ENCODE data around the gene GMDS. TPM values are rescaled to one million over a fixed set of nuclear protein-coding genes. Genes with fewer than 3 reads are reported as not detected.

GMDS gene
- total and polyA plus RNA-seq, 2 experiments from 2014 or later, result 30.1 to 36.5 TPM

GRCh38 chr6:1942834-1943233, 302.6 kb downstream of the GMDS start:
- no peak for ATAC-seq
- TF ChIP-seq NANOG (IDR thresholded peaks at IDR 0.05; ENCODE audit: borderline replicate concordance) (no peak), CREB1 (CRISPR knock-in tag; IDR thresholded peaks at IDR 0.05; ENCODE audit: low read depth) (no peak), ZNF462 (CRISPR knock-in tag; IDR thresholded peaks at IDR 0.05) (no peak), EZH2 (IDR thresholded peaks at IDR 0.05; ENCODE audit: low read depth, unreplicated experiment) (no peak), ETS1 (IDR thresholded peaks at IDR 0.05) (no peak), STAT1 (IDR thresholded peaks at IDR 0.05; ENCODE audit: unreplicated experiment) (no peak), ZNF114 (CRISPR knock-in tag; IDR thresholded peaks at IDR 0.05) (no peak), ZNF331 (CRISPR knock-in tag; IDR thresholded peaks at IDR 0.05; ENCODE audit: low read depth) (no peak), JUNB (IDR thresholded peaks at IDR 0.05; ENCODE audit: unreplicated experiment) (no peak), EZH2phosphoT487 (IDR thresholded peaks at IDR 0.05; ENCODE audit: unreplicated experiment) (no peak), REST (IDR thresholded peaks at IDR 0.05; ENCODE audit: unreplicated experiment) (no peak), CTCF (conservative IDR thresholded peaks at IDR 0.05; ENCODE audit: low read depth in 2 of 2) (no peak), POLR2AphosphoS5 (IDR thresholded peaks at IDR 0.05; ENCODE audit: low read depth) (no peak)
- H3K36me3 ChIP-seq (ENCODE audit: insufficient read depth), result no peaks in the 10 kb centered on the region
- peaks cover 14% of the 10 kb centered on the region for H3K4me1 Mint-ChIP-seq
- no peaks in the 10 kb centered on the region for H3K36me3 Mint-ChIP-seq (ENCODE audit: low read depth)
- H3K4me2 ChIP-seq, result no peak overlapping the region
- no peak overlapping the region for H3K4me3 ChIP-seq
- no peaks in the 10 kb centered on the region for H3F3A ChIP-seq (replicated peaks; ENCODE audit: low read depth)
- H3K4me3 Mint-ChIP-seq, result no peak overlapping the region
- no peaks in the 10 kb centered on the region for H3K9me2 ChIP-seq (ENCODE audit: insufficient read depth)
- H3K9me3 Mint-ChIP-seq, result no peaks in the 10 kb centered on the region
- no peak overlapping the region for H3K27ac ChIP-seq (ENCODE audit: low read depth)
- no peak for DNase-seq (ENCODE audit: low spot score)
- H3K27ac Mint-ChIP-seq, result no peak overlapping the region
- H4K20me1 ChIP-seq (replicated peaks; ENCODE audit: insufficient read depth), result no peaks in the 10 kb centered on the region
- H3K27me3 Mint-ChIP-seq (ENCODE audit: insufficient read depth, low read depth, poor library complexity), result peaks cover 1% of the 10 kb centered on the region
- no peaks in the 10 kb centered on the region for H3K79me2 ChIP-seq (replicated peaks; ENCODE audit: insufficient read depth)
- no peaks in the 10 kb centered on the region for H3K27me3 ChIP-seq (ENCODE audit: insufficient read depth)
- no peaks in the 10 kb centered on the region; the same call in 1 of the 2 replicates for H3K4me1 ChIP-seq (ENCODE audit: insufficient read depth)
- H2AFZ ChIP-seq, result no peak overlapping the region
